IMR-90 (cell line): Measurements from ENCODE around the gene DOCK2. TPM values are rescaled to one million over a fixed set of nuclear protein-coding genes. Genes with fewer than 3 reads are reported as not detected.

Experiments used
- ATAC-seq: fragments of 200-7000 bp; cut with Tn5 transposase; 2 replicates; pipeline ENCODE4 v1.9.1; 2020; ENCODE audit warnings: low read depth, mild to moderate bottlenecking, moderate library complexity
- BruUV-seq: library from RNA; stranded (reverse); fragments of 400-500 nt; replicated peaks from 2 replicates; lab custom pipeline; 2021; lab: Mats Ljungman, UMichigan
- CTCF ChIA-PET: fragments of 300-600 bp; formaldehyde crosslinking; extraction: SDS; loops from one replicate; lab custom pipeline; 2021; ENCODE audit warnings: antibody characterized with exemption; lab: Yijun Ruan, JAX
- POLR2A ChIA-PET: fragments of 300-600 bp; sonication (Branson Sonifier 250); formaldehyde crosslinking; loops from one replicate; lab custom pipeline; 2022; ENCODE audit warnings: antibody characterized with exemption; ENCODE audit not compliant: unreplicated experiment; lab: Charles Lee
- DNase-seq: peaks from one replicate; pipeline ENCODE4 v3.0.0; 2013
- H2AFZ ChIP-seq: replicated peaks from 2 replicates; pipeline ENCODE3; 2013; ENCODE audit warnings: low read length, mild to moderate bottlenecking; ENCODE audit not compliant: poor library complexity
- H2AK5ac ChIP-seq: 2 replicates; pipeline ENCODE4 v1.6.1; 2013; ENCODE audit warnings: low read depth, low read length, inconsistent platforms
- H2AK9ac ChIP-seq: replicated peaks from 2 replicates; pipeline ENCODE3; 2013; ENCODE audit warnings: mild to moderate bottlenecking, low read depth, low read length, moderate library complexity; ENCODE audit not compliant: poor library complexity
- H2BK120ac ChIP-seq: 2 replicates; pipeline ENCODE4 v1.6.1; 2013; ENCODE audit warnings: low read depth, low read length, inconsistent platforms
- H2BK15ac ChIP-seq: 3 replicates; pipeline ENCODE4 v1.6.1; 2013; ENCODE audit warnings: low read depth, low read length, inconsistent platforms
- H2BK20ac ChIP-seq: 2 replicates; pipeline ENCODE4 v1.6.1; 2013; ENCODE audit warnings: low read depth, mild to moderate bottlenecking, inconsistent platforms, low read length, moderate library complexity
- H2BK5ac ChIP-seq: 2 replicates; pipeline ENCODE4 v1.6.1; 2013; ENCODE audit warnings: mild to moderate bottlenecking, low read depth, low read length, inconsistent platforms; ENCODE audit not compliant: poor library complexity, severe bottlenecking
- H3K14ac ChIP-seq: replicated peaks from 2 replicates; pipeline ENCODE4 v1.6.1; 2013; ENCODE audit warnings: low read depth, low read length, inconsistent platforms
- H3K18ac ChIP-seq: 2 replicates; pipeline ENCODE4 v1.6.1; 2013; ENCODE audit warnings: low read depth, low read length, control low read depth
- H3K23ac ChIP-seq: 2 replicates; pipeline ENCODE4 v1.6.1; 2013; ENCODE audit warnings: low read depth, low read length, inconsistent platforms
- H3K27ac ChIP-seq: 2 replicates; pipeline ENCODE4 v1.5.1; 2013; ENCODE audit warnings: mild to moderate bottlenecking, control low read depth, low read length; ENCODE audit not compliant: insufficient read depth
- H3K27me3 ChIP-seq: 2 replicates; pipeline ENCODE4 v1.6.1; 2013; ENCODE audit warnings: low read length; ENCODE audit not compliant: control insufficient read depth, insufficient read depth
- H3K36me3 ChIP-seq: 2 replicates; pipeline ENCODE4 v1.6.1; 2013; ENCODE audit warnings: low read length, mixed read lengths; ENCODE audit not compliant: control insufficient read depth, insufficient read depth
- H3K4ac ChIP-seq: 2 replicates; pipeline ENCODE4 v1.6.1; 2013; ENCODE audit warnings: low read depth, low read length, inconsistent platforms
- H3K4me1 ChIP-seq: 2 replicates; pipeline ENCODE4 v1.6.1; 2013; ENCODE audit warnings: low read length, mixed read lengths; ENCODE audit not compliant: control insufficient read depth, insufficient read depth
- H3K4me2 ChIP-seq: 2 replicates; pipeline ENCODE4 v1.6.1; 2013; ENCODE audit warnings: low read depth, mild to moderate bottlenecking, control low read depth, low read length, moderate library complexity
- H3K4me3 ChIP-seq: 2 replicates; pipeline ENCODE4 v1.5.1; 2013; ENCODE audit warnings: low read depth, mild to moderate bottlenecking, control low read depth, low read length, moderate library complexity; ENCODE audit not compliant: insufficient read depth
- H3K56ac ChIP-seq: 2 replicates; pipeline ENCODE4 v1.6.1; 2013; ENCODE audit warnings: low read length, inconsistent platforms; ENCODE audit not compliant: insufficient read depth; ENCODE audit errors: extremely low read depth
- H3K79me1 ChIP-seq, 2 experiments: 2 replicates each; pipeline ENCODE4 v1.6.1; 2013; ENCODE audit warnings: low read length in 2 of 2, inconsistent platforms in 1 of 2, low read depth in 1 of 2
- H3K9ac ChIP-seq: 2 replicates; pipeline ENCODE4 v1.6.1; 2013; ENCODE audit warnings: low read depth, low read length, control low read depth
- H3K9me1 ChIP-seq: 2 replicates; pipeline ENCODE4 v1.6.1; 2013; ENCODE audit warnings: low read length, inconsistent platforms; ENCODE audit not compliant: insufficient read depth
- H3K9me3 ChIP-seq: 2 replicates; pipeline ENCODE4 v1.6.1; 2013; ENCODE audit warnings: low read length; ENCODE audit not compliant: control insufficient read depth, insufficient read depth
- H4K20me1 ChIP-seq: 2 replicates; pipeline ENCODE4 v1.6.1; 2013; ENCODE audit warnings: low read length, inconsistent platforms; ENCODE audit not compliant: insufficient read depth
- H4K5ac ChIP-seq: 2 replicates; pipeline ENCODE4 v1.6.1; 2013; ENCODE audit warnings: mild to moderate bottlenecking, low read depth, low read length, control low read depth
- H4K8ac ChIP-seq, 2 experiments: 2 replicates each; pipeline ENCODE4 v1.6.1; 2013; ENCODE audit warnings: low read depth in 2 of 2, low read length in 2 of 2, control low read depth in 1 of 2, inconsistent platforms in 1 of 2
- H4K91ac ChIP-seq: 2 replicates; pipeline ENCODE4 v1.6.1; 2013; ENCODE audit warnings: low read depth, low read length, inconsistent platforms; ENCODE audit not compliant: insufficient read depth
- BHLHE40 ChIP-seq: fragments of 150-350 bp; IDR thresholded peaks from 2 replicates; pipeline ENCODE4 v1.6.1; 2016; ENCODE audit warnings: mild to moderate bottlenecking, low read depth, low read length
- CEBPB ChIP-seq: IDR thresholded peaks from 2 replicates; pipeline ENCODE4 v1.6.1; 2012; ENCODE audit warnings: low read depth, low read length, improper control_type of control experiment
- CTCF ChIP-seq: conservative IDR thresholded peaks from 2 replicates; pipeline ENCODE4 v1.5.1; 2012; ENCODE audit warnings: mild to moderate bottlenecking, low read depth, low read length, improper control_type of control experiment
- ELK1 ChIP-seq: fragments of 150-350 bp; IDR thresholded peaks from 2 replicates; pipeline ENCODE4 v1.6.1; 2016; ENCODE audit warnings: low read depth, mild to moderate bottlenecking, low read length, moderate library complexity, borderline replicate concordance
- MAFK ChIP-seq: IDR thresholded peaks from 2 replicates; pipeline ENCODE4 v1.6.1; 2012; ENCODE audit warnings: low read depth, low read length, improper control_type of control experiment
- MXI1 ChIP-seq: IDR thresholded peaks from 2 replicates; pipeline ENCODE4 v1.6.1; 2012; ENCODE audit warnings: low read depth, mild to moderate bottlenecking, low read length, moderate library complexity, borderline replicate concordance
- POLR2A ChIP-seq: IDR thresholded peaks from 2 replicates; pipeline ENCODE4 v1.6.1; 2012; ENCODE audit warnings: mild to moderate bottlenecking, low read depth, low read length
- RCOR1 ChIP-seq: IDR thresholded peaks from 2 replicates; pipeline ENCODE4 v1.6.1; 2012; ENCODE audit warnings: mild to moderate bottlenecking, low read length, improper control_type of control experiment; ENCODE audit not compliant: insufficient replicate concordance
- RFX5 ChIP-seq: IDR thresholded peaks from 2 replicates; pipeline ENCODE4 v1.8.0; 2012; ENCODE audit warnings: low read depth, mild to moderate bottlenecking, low read length, moderate library complexity
- SMC3 ChIP-seq: fragments of 150-350 bp; IDR thresholded peaks from 2 replicates; pipeline ENCODE4 v1.6.1; 2016; ENCODE audit warnings: low read depth, mild to moderate bottlenecking, antibody characterized with exemption, low read length, moderate library complexity
- USF2 ChIP-seq: fragments of 150-350 bp; IDR thresholded peaks from 2 replicates; pipeline ENCODE4 v1.6.1; 2017; ENCODE audit warnings: mild to moderate bottlenecking, antibody characterized with exemption, low read length, low read depth
- WGBS, 2 experiments: methylation state at CpG; one replicate each; pipeline versions ENCODE4 v1.1.5 to v1.1.7; 2013; ENCODE audit warnings: missing lambda C conversion rate in 2 of 2; ENCODE audit not compliant: insufficient read length in 1 of 2; ENCODE audit errors: extremely low coverage in 2 of 2; 5-methylcytosine and 5-hydroxymethylcytosine counted together
- dilution Hi-C: fragments of 300-500 bp; cut with HindIII; formaldehyde crosslinking; loops from one replicate; pipeline ENCODE4 v1.14.3; 2018; ENCODE audit warnings: low sequenced_read_pairs; ENCODE audit not compliant: unreplicated experiment
- in situ Hi-C: fragments of 300-500 bp; cut with MboI; formaldehyde crosslinking; loops from 3 replicates; pipeline ENCODE4 v1.14.3; 2019; ENCODE audit warnings: low sequenced_read_pairs, inconsistent platforms, mixed read lengths
- intact Hi-C: fragments of 100-400 bp; cut with micrococcal nuclease; formaldehyde crosslinking; loops from 2 replicates; pipeline ENCODE4 v1.10.0; 2022
- polyA plus RNA-seq, 3 experiments: library from polyadenylated mRNA; depleted of rRNA; stranded (reverse); fragments of >200 nt; gene quantifications; 2 replicates each; pipeline ENCODE4 v1.2.3, GENCODE V29; 2012; ENCODE audit warnings: low replicate concordance in 1 of 3
- total RNA-seq: library from RNA; depleted of rRNA; stranded (reverse); fragments of >200 nt; gene quantifications from 2 replicates; pipeline ENCODE4 v1.2.3, GENCODE V29; 2012

Gene DOCK2
- total and polyA plus RNA-seq, 2 of the 4 experiments (the other 2 are of a cell fraction) = 0.72 to 3.0 TPM

GRCh38 chr5:170110403-170111087 lies 473.5 kb downstream of the DOCK2 start:
- no peak overlapping the region for H4K8ac ChIP-seq
- 67% methylated on average over 1 of the region's 3 CpGs; no CpG with 5 or more reads in 1 of the 2 experiments for WGBS, 2 experiments
- no peak overlapping the region for H3K4ac ChIP-seq
- BruUV-seq = no TSS peak
- H3K9me3 ChIP-seq = no peaks in the 10 kb centered on the region
- no peak overlapping the region for H2AK9ac ChIP-seq
- H2AFZ ChIP-seq = no peak overlapping the region
- no peak overlapping the region for H3K18ac ChIP-seq
- H3K14ac ChIP-seq = no peak overlapping the region
- H2BK5ac ChIP-seq = no peak overlapping the region
- no peak overlapping the region for H3K27ac ChIP-seq
- in situ Hi-C loops = no loop called here
- H4K20me1 ChIP-seq = no peaks in the 10 kb centered on the region
- dilution Hi-C loops = no loop called here
- no peak overlapping the region for H3K4me3 ChIP-seq
- no peak overlapping the region for H2BK15ac ChIP-seq
- no peaks in the 10 kb centered on the region for H3K79me1 ChIP-seq
- DNase-seq = no peak
- H4K5ac ChIP-seq = no peak overlapping the region
- no peak overlapping the region for H3K56ac ChIP-seq
- ATAC-seq = no peak
- no peak overlapping the region for H3K23ac ChIP-seq
- no peaks in the 10 kb centered on the region for H3K4me1 ChIP-seq
- no peak overlapping the region for H3K4me2 ChIP-seq
- POLR2A ChIA-PET = no interaction called here
- no peak overlapping the region for H2AK5ac ChIP-seq
- H2BK20ac ChIP-seq = no peak overlapping the region
- H3K9ac ChIP-seq = no peak overlapping the region
- H3K36me3 ChIP-seq = no peaks in the 10 kb centered on the region
- intact Hi-C loops = no loop called here
- H4K91ac ChIP-seq = no peak overlapping the region
- no peak overlapping the region for H2BK120ac ChIP-seq
- CTCF ChIA-PET = no interaction called here
- no peak for TF ChIP-seq MAFK
- TF ChIP-seq RCOR1 = no peak
- no peak for TF ChIP-seq CEBPB
- no peak for TF ChIP-seq SMC3
- TF ChIP-seq USF2 = no peak
- TF ChIP-seq POLR2A = no peak
- TF ChIP-seq RFX5 = no peak
- TF ChIP-seq MXI1 = no peak
- TF ChIP-seq CTCF = no peak
- no peak for TF ChIP-seq BHLHE40
- no peak for TF ChIP-seq ELK1
- no peaks in the 10 kb centered on the region; the same call in 1 of the 2 replicates for H3K27me3 ChIP-seq
- H3K9me1 ChIP-seq = no peaks in the 10 kb centered on the region
